SW 1271 (cell line): ENCODE measurements around the gene C1orf105.
A peak's percentile ranks its signal among the peaks of the same experiment; 100 is the strongest.

Source experiments
- DNase-seq, 2 experiments: peaks; one replicate each; lab custom pipeline; 2025; lab: John Stamatoyannopoulos, UW

Gene C1orf105

DNA sequence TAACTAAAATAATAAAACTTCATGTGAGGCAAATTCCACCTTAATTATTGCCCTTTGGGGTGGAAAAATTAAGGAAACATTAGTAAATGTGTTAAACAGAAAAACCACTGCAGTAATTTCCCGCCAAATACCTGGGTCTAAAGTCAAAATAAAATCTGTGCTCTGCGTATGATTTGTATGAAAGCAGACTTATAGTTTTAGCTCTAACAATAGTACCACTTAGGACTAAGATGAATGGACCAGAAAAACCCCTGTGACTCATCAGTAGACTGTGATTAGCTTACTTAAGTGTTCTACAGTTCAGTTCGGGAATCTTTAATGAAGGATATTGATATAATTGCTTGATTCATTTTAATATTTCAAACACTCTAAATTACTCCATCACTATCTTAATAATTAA, 23.3 kb upstream of the C1orf105 start:
- no peak for DNase-seq

DNA sequence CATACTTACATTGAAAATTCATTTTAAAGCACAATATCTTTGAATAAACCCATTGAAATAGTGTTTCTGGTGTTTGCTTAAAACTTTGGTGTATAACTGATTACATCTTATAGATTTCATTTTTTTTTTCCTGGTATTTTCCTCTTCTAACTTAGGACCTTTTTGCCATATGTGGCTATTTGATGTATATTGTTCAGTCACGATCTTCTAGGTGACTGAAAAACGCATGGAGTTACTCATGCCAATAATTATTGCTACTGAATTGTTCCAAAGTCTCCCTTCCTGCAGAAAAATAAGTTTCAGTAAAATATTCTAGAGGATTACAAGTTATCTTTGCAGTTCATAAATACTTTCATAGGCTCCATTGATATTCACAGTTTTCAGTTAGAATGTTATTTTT, 22.9 kb upstream of the C1orf105 start:
- DNase-seq, result no peak

GRCh38 chr1:172398193-172398592, 22.3 kb upstream of the C1orf105 start:
- no peak for DNase-seq

- peak; percentile 2 to 57 for DNase-seq
Observed at GRCh38 chr1:172398970-172399755, 21.3 kb upstream of the C1orf105 start.

DNA sequence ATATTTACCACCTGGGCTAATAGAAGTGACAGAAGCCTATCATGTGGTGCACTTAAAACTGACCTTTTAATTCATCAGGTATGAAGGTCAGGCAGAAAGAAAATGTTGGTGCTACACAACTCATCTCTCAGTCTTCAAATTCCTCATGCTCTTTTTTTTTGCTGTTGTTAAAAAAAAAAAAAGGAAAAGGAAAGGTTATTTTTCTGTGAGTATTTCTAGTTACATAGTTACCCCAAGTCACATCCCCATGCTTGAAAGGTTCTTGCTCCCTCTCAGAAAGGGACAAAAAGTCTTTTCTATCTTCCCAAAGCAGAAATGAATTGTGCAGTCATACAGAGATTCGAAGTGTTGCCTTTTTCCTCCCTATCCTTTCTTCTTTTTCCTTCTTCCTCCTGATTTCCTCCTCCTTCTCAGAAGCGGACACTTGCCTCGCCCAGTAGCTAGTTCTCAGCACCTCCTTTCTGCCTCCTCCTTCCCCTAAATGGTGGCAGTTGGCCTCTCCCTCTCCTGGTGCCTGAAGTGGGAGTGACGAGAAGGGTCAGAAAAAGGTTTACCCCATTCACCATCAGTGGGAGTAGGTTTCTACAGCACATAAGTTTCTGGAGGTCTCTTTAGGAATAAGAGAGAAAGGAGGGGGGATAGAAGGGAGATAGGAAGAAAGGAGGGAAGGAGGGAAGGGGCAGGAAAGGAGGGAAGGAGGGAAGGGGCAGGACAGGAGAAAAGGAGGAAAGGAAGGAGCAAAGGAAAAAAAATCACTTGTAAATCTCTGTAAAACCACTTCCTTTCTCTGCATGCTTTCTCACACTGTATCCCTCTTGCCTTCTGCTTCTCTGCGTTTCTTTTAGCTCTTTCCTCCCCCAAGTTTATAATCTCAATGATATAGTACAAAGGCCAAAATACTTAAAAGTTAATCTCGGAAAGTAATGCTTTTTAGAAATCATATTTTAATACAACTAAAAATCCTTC, 20.4 kb upstream of the C1orf105 start:
- no peak for DNase-seq

DNA sequence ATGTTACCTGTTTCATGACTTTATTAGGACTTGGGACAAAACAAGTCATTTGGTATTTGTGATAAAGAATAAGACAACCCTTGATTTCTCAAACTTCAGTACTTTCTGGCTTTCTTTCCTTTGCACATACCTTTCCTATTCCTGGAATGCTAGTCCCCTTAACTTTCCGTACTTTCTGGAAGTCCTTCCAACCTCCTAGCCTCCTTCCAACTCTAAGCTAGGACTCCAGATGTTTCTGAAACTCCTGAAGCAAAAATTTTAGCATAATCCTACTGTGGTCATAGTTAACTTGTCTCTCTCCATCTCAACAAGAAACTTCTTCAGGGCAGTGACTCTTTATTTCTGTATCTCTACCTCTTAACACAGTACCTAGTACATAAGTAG, 19.8 kb upstream of the C1orf105 start:
- DNase-seq, result no peak

GRCh38 chr1:172401477-172401876, 19.0 kb upstream of the C1orf105 start:
- DNase-seq, result no peak

- no peak for DNase-seq
Observed at GRCh38 chr1:172401892-172402291, 18.6 kb upstream of the C1orf105 start.

GRCh38 chr1:172402878-172403569, 17.5 kb upstream of the C1orf105 start:
- DNase-seq, result no peak

DNA sequence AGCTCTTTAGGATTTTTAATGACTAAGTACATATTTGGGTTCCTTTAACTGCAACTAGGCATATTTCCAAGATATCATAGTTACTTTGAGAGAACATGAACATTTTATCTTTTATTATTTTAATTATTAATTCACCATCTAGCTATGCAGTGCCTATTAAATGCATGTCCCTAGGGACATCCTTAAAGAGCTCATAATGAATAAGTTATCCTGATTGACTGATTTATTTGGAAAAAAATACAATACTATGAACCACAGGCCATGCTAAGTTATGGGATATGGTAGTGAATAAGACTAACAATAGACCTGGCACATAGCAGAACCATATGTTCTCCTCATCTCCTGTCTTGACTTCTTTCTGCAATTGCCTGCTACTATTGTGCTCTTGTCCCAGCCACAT, 16.4 kb upstream of the C1orf105 start:
- no peak for DNase-seq

DNA sequence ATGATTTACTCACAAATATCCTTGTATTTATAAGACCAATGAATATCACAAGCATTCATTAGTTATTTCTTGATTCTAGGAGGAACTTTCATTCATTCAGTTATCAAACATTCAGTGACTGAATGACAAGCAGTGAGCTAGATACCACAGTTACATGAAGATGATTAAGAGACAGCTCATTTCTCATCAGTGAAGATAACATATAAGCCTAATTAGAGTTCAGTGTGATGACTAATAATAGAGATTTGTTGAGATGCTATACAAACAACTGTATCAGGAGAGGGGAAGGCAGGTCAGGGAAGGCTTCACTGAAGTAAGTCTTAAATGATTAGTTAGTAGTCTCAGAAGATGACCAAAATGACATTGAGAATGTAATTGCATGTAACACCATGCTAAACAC, 14.6 kb upstream of the C1orf105 start:
- DNase-seq, result no peak

GRCh38 chr1:172406968-172407367, 13.5 kb upstream of the C1orf105 start:
- no peak for DNase-seq

DNA sequence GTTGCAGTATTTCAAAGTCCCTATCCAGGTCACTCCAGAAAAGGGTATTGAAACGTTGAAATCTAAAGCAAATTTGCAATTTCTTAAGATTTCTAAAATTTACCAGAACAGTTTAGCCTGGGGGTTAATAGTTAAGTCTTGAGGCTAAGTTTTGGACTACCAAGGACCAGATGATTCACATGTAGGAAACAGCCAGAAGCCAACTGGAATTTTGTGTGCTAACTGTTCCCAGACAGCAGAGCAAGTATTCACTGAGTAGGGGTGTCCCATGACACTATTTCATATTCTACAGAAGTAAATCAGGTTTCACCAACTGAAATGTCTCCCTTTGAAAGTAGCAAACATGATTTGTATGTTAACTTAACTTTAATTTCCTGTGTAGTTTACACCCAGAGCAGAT, 11.5 kb upstream of the C1orf105 start:
- no peak for DNase-seq

GRCh38 chr1:172410027-172410426, 10.5 kb upstream of the C1orf105 start:
- DNase-seq, result no peak

- no peak for DNase-seq
Observed at GRCh38 chr1:172411791-172412338, 8.6 kb upstream of the C1orf105 start.

GRCh38 chr1:172414331-172414730, 6.2 kb upstream of the C1orf105 start:
- no peak for DNase-seq

GRCh38 chr1:172416496-172417035, 3.9 kb upstream of the C1orf105 start:
- DNase-seq, result no peak

GRCh38 chr1:172417557-172417956, 2.9 kb upstream of the C1orf105 start:
- peak in 1 of 2 experiments; percentile 33 for DNase-seq

DNA sequence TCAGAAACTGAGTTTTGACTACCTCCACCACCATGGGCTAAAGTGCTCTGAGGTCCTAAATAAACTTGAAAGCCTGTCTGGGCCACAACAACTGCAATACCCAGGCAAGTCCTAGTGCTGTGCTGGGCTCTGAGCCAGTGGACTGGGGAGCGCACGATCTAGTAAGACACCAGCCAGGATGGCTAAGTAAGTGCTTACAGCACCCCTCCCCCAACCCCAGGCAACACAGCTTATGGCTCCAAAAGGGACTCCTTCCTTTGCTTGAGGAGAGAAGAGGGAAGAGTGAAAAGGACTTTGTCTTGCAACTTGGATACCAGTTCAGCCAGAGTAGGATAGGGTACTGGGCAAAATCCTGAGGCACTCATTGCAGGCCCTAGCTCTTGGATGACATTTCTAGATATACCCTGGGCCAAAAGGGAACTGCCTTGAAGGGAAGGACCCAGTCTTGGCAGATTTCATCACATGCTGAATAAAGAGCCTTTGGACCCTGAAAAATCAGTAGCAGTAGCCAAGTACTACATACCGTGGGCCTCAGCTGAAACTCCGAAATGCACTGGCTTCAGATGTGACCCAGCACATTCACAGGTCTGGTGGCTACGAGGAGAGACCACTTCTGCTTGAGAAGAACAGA, 1.6 kb downstream of the C1orf105 start:
- no peak for DNase-seq

GRCh38 chr1:172423336-172423735, 2.9 kb downstream of the C1orf105 start:
- DNase-seq, result no peak

- no peak for DNase-seq
Observed at GRCh38 chr1:172425339-172425738, 4.9 kb downstream of the C1orf105 start.
